ENCODE measurements around the gene KCNQ1.
"Not testable (repeated sequence)": the region's sequence is repeated elsewhere in the genome, so short reads cannot be mapped to it uniquely, and the experiment has no call there.

The KCNQ1 gene

GRCh38 chr11:2477254-2477653, 32.4 kb downstream of the KCNQ1 start:
- Mint-ChIP-seq H3K4me3 (no peak overlapping the region), H3K4me1 (peaks cover 38% of the 10 kb centered on the region)

GRCh38 chr11:2477936-2478335, 33.1 kb downstream of the KCNQ1 start:
- Mint-ChIP-seq H3K27me3 (no peaks in the 10 kb centered on the region), H3K27ac (no peak overlapping the region), H3K4me1 (peaks cover 36% of the 10 kb centered on the region), H3K4me3 (no peak overlapping the region), H3K9me3 (peaks cover 24% of the 10 kb centered on the region), H3K36me3 (peaks cover 63% of the 10 kb centered on the region)
- ATAC-seq, result no peak

More at GRCh38 chr11:2477254-2477653, 32.4 kb downstream of the KCNQ1 start:
- no peak for ATAC-seq
- Mint-ChIP-seq H3K27ac (no peak overlapping the region), H3K27me3 (no peaks in the 10 kb centered on the region), H3K9me3 (peaks cover 24% of the 10 kb centered on the region), H3K36me3 (peaks cover 58% of the 10 kb centered on the region)

- Mint-ChIP-seq H3K9me3 (peaks cover 24% of the 10 kb centered on the region), H3K27ac (peak overlapping the region; percentile 17), H3K4me1 (peaks cover 31% of the 10 kb centered on the region), H3K36me3 (peaks cover 72% of the 10 kb centered on the region)
- H3K27me3 Mint-ChIP-seq, H3K4me3 Mint-ChIP-seq, ATAC-seq: not testable (repeated sequence)
Measured at GRCh38 chr11:2480067-2480873, 35.5 kb downstream of the KCNQ1 start.

- Mint-ChIP-seq H3K4me3 (no peak overlapping the region), H3K27me3 (no peaks in the 10 kb centered on the region), H3K27ac (peak overlapping the region; percentile 17), H3K4me1 (peaks cover 26% of the 10 kb centered on the region), H3K36me3 (peaks cover 72% of the 10 kb centered on the region), H3K9me3 (peaks cover 28% of the 10 kb centered on the region)
- peak; percentile 54 for ATAC-seq
Measured at GRCh38 chr11:2480874-2481220, 36.0 kb downstream of the KCNQ1 start.

- Mint-ChIP-seq H3K4me1 (peaks cover 26% of the 10 kb centered on the region), H3K27ac (no peak overlapping the region), H3K4me3 (no peak overlapping the region), H3K36me3 (peaks cover 76% of the 10 kb centered on the region), H3K9me3 (peaks cover 28% of the 10 kb centered on the region), H3K27me3 (no peaks in the 10 kb centered on the region)
- ATAC-seq, result no peak
Measured at GRCh38 chr11:2481253-2481652, 36.4 kb downstream of the KCNQ1 start.

GRCh38 chr11:2482204-2482603, 37.4 kb downstream of the KCNQ1 start:
- H3K36me3 Mint-ChIP-seq, result peaks cover 79% of the 10 kb centered on the region
- H3K4me3 Mint-ChIP-seq, result no peak overlapping the region
- ATAC-seq, result peak; percentile 27
- H3K4me1 Mint-ChIP-seq, result peaks cover 26% of the 10 kb centered on the region
- no peak overlapping the region for H3K27ac Mint-ChIP-seq
- H3K9me3 Mint-ChIP-seq, result peaks cover 30% of the 10 kb centered on the region
- no peaks in the 10 kb centered on the region for H3K27me3 Mint-ChIP-seq

- Mint-ChIP-seq H3K4me3 (no peak overlapping the region), H3K9me3 (peaks cover 30% of the 10 kb centered on the region), H3K27ac (no peak overlapping the region), H3K36me3 (peaks cover 76% of the 10 kb centered on the region), H3K4me1 (peaks cover 26% of the 10 kb centered on the region), H3K27me3 (no peaks in the 10 kb centered on the region)
- ATAC-seq, result no peak
Measured at GRCh38 chr11:2482745-2483144, 37.9 kb downstream of the KCNQ1 start.

- Mint-ChIP-seq H3K9me3 (peaks cover 32% of the 10 kb centered on the region), H3K36me3 (peaks cover 76% of the 10 kb centered on the region), H3K4me1 (peaks cover 26% of the 10 kb centered on the region), H3K27me3 (no peaks in the 10 kb centered on the region), H3K4me3 (no peak overlapping the region), H3K27ac (no peak overlapping the region)
- ATAC-seq, result no peak
Measured at GRCh38 chr11:2483426-2483825, 38.6 kb downstream of the KCNQ1 start.

GRCh38 chr11:2484576-2485125, 39.8 kb downstream of the KCNQ1 start:
- H3K27me3 Mint-ChIP-seq, result no peaks in the 10 kb centered on the region
- H3K4me3 Mint-ChIP-seq, result no peak overlapping the region

GRCh38 chr11:2488004-2488403, 43.2 kb downstream of the KCNQ1 start:
- Mint-ChIP-seq H3K27me3 (no peaks in the 10 kb centered on the region), H3K27ac (no peak overlapping the region), H3K9me3 (peaks cover 33% of the 10 kb centered on the region), H3K4me3 (no peak overlapping the region), H3K36me3 (peaks cover 89% of the 10 kb centered on the region), H3K4me1 (peaks cover 19% of the 10 kb centered on the region)
- no peak for ATAC-seq

More at GRCh38 chr11:2484576-2485125, 39.8 kb downstream of the KCNQ1 start:
- ATAC-seq, result no peak
- no peak overlapping the region for H3K27ac Mint-ChIP-seq
- H3K4me1 Mint-ChIP-seq, result peaks cover 34% of the 10 kb centered on the region
- peaks cover 30% of the 10 kb centered on the region for H3K9me3 Mint-ChIP-seq
- H3K36me3 Mint-ChIP-seq, result peaks cover 76% of the 10 kb centered on the region

- H3K27ac Mint-ChIP-seq, result no peak overlapping the region
- peaks cover 91% of the 10 kb centered on the region for H3K36me3 Mint-ChIP-seq
- ATAC-seq, result no peak
- H3K4me3 Mint-ChIP-seq, result no peak overlapping the region
- H3K27me3 Mint-ChIP-seq, result no peaks in the 10 kb centered on the region
- H3K4me1 Mint-ChIP-seq, result peaks cover 28% of the 10 kb centered on the region
- H3K9me3 Mint-ChIP-seq, result peaks cover 39% of the 10 kb centered on the region
Measured at GRCh38 chr11:2489083-2489482, 44.3 kb downstream of the KCNQ1 start.

GRCh38 chr11:2497951-2498350, 53.1 kb downstream of the KCNQ1 start:
- H3K4me3 Mint-ChIP-seq, ATAC-seq: not testable (repeated sequence)
- H3K36me3 Mint-ChIP-seq, result peaks cover 71% of the 10 kb centered on the region

GRCh38 chr11:2498750-2499149, 53.9 kb downstream of the KCNQ1 start:
- no peaks in the 10 kb centered on the region for H3K27me3 Mint-ChIP-seq
- H3K9me3 Mint-ChIP-seq, result peaks cover 27% of the 10 kb centered on the region
- H3K4me3 Mint-ChIP-seq, result no peak overlapping the region
- peaks cover 20% of the 10 kb centered on the region for H3K4me1 Mint-ChIP-seq
- peaks cover 64% of the 10 kb centered on the region for H3K36me3 Mint-ChIP-seq
- no peak for ATAC-seq
- H3K27ac Mint-ChIP-seq, result no peak overlapping the region

More at GRCh38 chr11:2497951-2498350, 53.1 kb downstream of the KCNQ1 start:
- Mint-ChIP-seq H3K9me3 (peaks cover 31% of the 10 kb centered on the region), H3K4me1 (peaks cover 26% of the 10 kb centered on the region)
- not testable (repeated sequence) for H3K27me3 Mint-ChIP-seq, H3K27ac Mint-ChIP-seq

- Mint-ChIP-seq H3K36me3 (no peaks in the 10 kb centered on the region), H3K4me3 (no peak overlapping the region), H3K27ac (no peak overlapping the region), H3K4me1 (peaks cover 55% of the 10 kb centered on the region), H3K9me3 (no peaks in the 10 kb centered on the region), H3K27me3 (no peaks in the 10 kb centered on the region)
- no peak for ATAC-seq
Measured at GRCh38 chr11:2507212-2507901, 62.5 kb downstream of the KCNQ1 start.

GRCh38 chr11:2507945-2508749, 63.3 kb downstream of the KCNQ1 start:
- Mint-ChIP-seq H3K9me3 (no peaks in the 10 kb centered on the region), H3K27me3 (no peaks in the 10 kb centered on the region), H3K36me3 (no peaks in the 10 kb centered on the region), H3K4me3 (no peak overlapping the region), H3K4me1 (peaks cover 63% of the 10 kb centered on the region), H3K27ac (peak overlapping the region; percentile 62)
- ATAC-seq, result no peak

All from stimulated activated memory B cell treated with anti-CD40 and anti-IgM and Interleukin-4, amounts not matched to agents 10 μg/mL and 1 μg/mL and 100 μg/mL, for 72 hours (primary cell).